CD14-positive monocyte (primary cell): ENCODE results near the gene TMCO4. TPM values are rescaled to one million over a fixed set of nuclear protein-coding genes. Genes with fewer than 3 reads are reported as not detected.

Experiments
- DNase-seq, 3 donors: peaks; one replicate each; pipeline ENCODE4 v3.0.0-alpha.2; 2011 to 2022
- H2AFZ ChIP-seq: 2 replicates; pipeline ENCODE4 v1.6.0; 2012; ENCODE audit warnings: mild to moderate bottlenecking, low read depth, low read length, inconsistent platforms; ENCODE audit not compliant: insufficient read depth, poor library complexity, severe bottlenecking
- H3K27ac ChIP-seq, 2 donors: 1 replicate in 1 of 2; 2 replicates in 1 of 2; pipeline ENCODE4 v1.5.1; 2012 to 2013; ENCODE audit warnings: low read length in 2 of 2, control low read depth in 1 of 2, inconsistent platforms in 1 of 2, low read depth in 1 of 2, mild to moderate bottlenecking in 1 of 2
- H3K27me3 ChIP-seq, 2 donors: one replicate each; pipeline versions ENCODE4 v1.6.0 to v1.6.1; 2011 to 2013; ENCODE audit warnings: low read length in 2 of 2; ENCODE audit not compliant: control insufficient read depth in 2 of 2, insufficient read depth in 2 of 2
- H3K36me3 ChIP-seq, 2 donors: replicated peaks in 1 of 2; 1 replicate in 1 of 2; 2 replicates in 1 of 2; pipeline versions ENCODE4 v1.5.1 to v1.6.1; 2012 to 2013; ENCODE audit warnings: low read length in 2 of 2, control low read depth in 1 of 2, inconsistent platforms in 1 of 2, mild to moderate bottlenecking in 1 of 2; ENCODE audit not compliant: insufficient read depth in 2 of 2, control insufficient read depth in 1 of 2
- H3K4me1 ChIP-seq, 2 donors: 1 replicate in 1 of 2; 2 replicates in 1 of 2; pipeline versions ENCODE4 v1.5.1 to v1.6.1; 2012 to 2013; ENCODE audit warnings: low read length in 2 of 2, control low read depth in 1 of 2, inconsistent platforms in 1 of 2, mild to moderate bottlenecking in 1 of 2, moderate library complexity in 1 of 2; ENCODE audit not compliant: insufficient read depth in 2 of 2, control insufficient read depth in 1 of 2
- H3K4me2 ChIP-seq: replicated peaks from 2 replicates; pipeline ENCODE3; 2012; ENCODE audit warnings: low read length, moderate library complexity, mild to moderate bottlenecking; ENCODE audit not compliant: poor library complexity, severe bottlenecking; ENCODE audit errors: extremely low read depth
- H3K4me3 ChIP-seq, 3 experiments: fragments of 200-600 bp in 1 of 3; sonication (generic) in 1 of 3; replicated peaks in 1 of 3; 1 replicate in 2 of 3; 2 replicates in 1 of 3; pipeline ENCODE4 v1.5.1; 2011 to 2013; ENCODE audit warnings: low read length in 3 of 3, mild to moderate bottlenecking in 3 of 3, control low read depth in 2 of 3, low read depth in 2 of 3, inconsistent platforms in 1 of 3, moderate library complexity in 1 of 3
- H3K79me2 ChIP-seq: 2 replicates; pipeline ENCODE4 v1.6.0; 2012; ENCODE audit warnings: mild to moderate bottlenecking, control low read depth, inconsistent platforms, low read length, moderate library complexity; ENCODE audit not compliant: insufficient read depth
- H3K9ac ChIP-seq: 2 replicates; pipeline ENCODE4 v1.6.0; 2017; ENCODE audit warnings: low read length, mild to moderate bottlenecking; ENCODE audit not compliant: insufficient read depth, poor library complexity, severe bottlenecking
- H3K9me3 ChIP-seq, 2 donors: replicated peaks in 1 of 2; 1 replicate in 1 of 2; 2 replicates in 1 of 2; pipeline versions ENCODE4 v1.5.1 to v1.6.1; 2012 to 2013; ENCODE audit warnings: low read length in 2 of 2, control low read depth in 1 of 2; ENCODE audit not compliant: control insufficient read depth in 1 of 2, insufficient read depth in 1 of 2
- H4K20me1 ChIP-seq: 2 replicates; pipeline ENCODE4 v1.6.0; 2012; ENCODE audit warnings: mild to moderate bottlenecking, low read length, control low read depth, moderate library complexity; ENCODE audit not compliant: insufficient read depth
- H3K27ac Mint-ChIP-seq, 7 donors: one replicate each; pipeline ENCODE4 v1.8.0; 2020; ENCODE audit warnings: mild to moderate bottlenecking in 7 of 7, mixed read lengths in 7 of 7, moderate library complexity in 6 of 7, inconsistent platforms in 2 of 7
- H3K27me3 Mint-ChIP-seq, 3 donors: one replicate each; pipeline ENCODE4 v1.8.0; 2021 to 2022; ENCODE audit warnings: low read depth in 3 of 3, mild to moderate bottlenecking in 3 of 3, mixed read lengths in 3 of 3, moderate library complexity in 3 of 3, inconsistent platforms in 1 of 3
- H3K36me3 Mint-ChIP-seq, 2 donors: one replicate each; pipeline ENCODE4 v1.8.0; 2020; ENCODE audit warnings: mixed read lengths in 2 of 2, inconsistent platforms in 1 of 2, mild to moderate bottlenecking in 1 of 2
- H3K4me1 Mint-ChIP-seq: one replicate; pipeline ENCODE4 v1.8.0; 2020; ENCODE audit warnings: mild to moderate bottlenecking, mixed read lengths
- H3K4me3 Mint-ChIP-seq, 2 donors: one replicate each; pipeline ENCODE4 v1.8.0; 2020; ENCODE audit warnings: mild to moderate bottlenecking in 2 of 2, mixed read lengths in 2 of 2, moderate library complexity in 1 of 2
- H3K9me3 Mint-ChIP-seq, 7 donors: one replicate each; pipeline ENCODE4 v1.8.0; 2020 to 2022; ENCODE audit warnings: mixed read lengths in 7 of 7, mild to moderate bottlenecking in 6 of 7, moderate library complexity in 6 of 7, inconsistent platforms in 2 of 7
- WGBS: methylation state at CpG from one replicate; pipeline ENCODE4 v1.1.5; 2013; ENCODE audit warnings: missing lambda C conversion rate; ENCODE audit not compliant: insufficient coverage; 5-methylcytosine and 5-hydroxymethylcytosine counted together
- intact Hi-C, 2 donors: fragments of 100-400 bp; cut with micrococcal nuclease; formaldehyde crosslinking; loops; one replicate each; pipeline versions ENCODE4 v1.15.0 to v1.15.1; 2023
- polyA plus RNA-seq, 3 donors: library from polyadenylated mRNA; depleted of rRNA in 1 of 3; unstranded in 2 of 3; stranded (reverse) in 1 of 3; fragments of 300-500 nt in 2 of 3; fragments of >200 nt in 1 of 3; fragmentation: Illumina TruSeq in 2 of 3; gene quantifications; 1 replicate in 2 of 3; 2 replicates in 1 of 3; pipeline ENCODE4 v1.2.3, GENCODE V29; 2012 to 2021
- TF ChIP-seq, protein P1 (sequence below): fragments of 200-600 bp; IDR thresholded peaks from one replicate; pipeline ENCODE4 v1.8.0; 2022; ENCODE audit warnings: antibody characterized with exemption, mild to moderate bottlenecking

The TMCO4 gene
- polyA plus RNA-seq, 3 donors, result 6.9 to 10.1 (median 7.9) TPM

DNA sequence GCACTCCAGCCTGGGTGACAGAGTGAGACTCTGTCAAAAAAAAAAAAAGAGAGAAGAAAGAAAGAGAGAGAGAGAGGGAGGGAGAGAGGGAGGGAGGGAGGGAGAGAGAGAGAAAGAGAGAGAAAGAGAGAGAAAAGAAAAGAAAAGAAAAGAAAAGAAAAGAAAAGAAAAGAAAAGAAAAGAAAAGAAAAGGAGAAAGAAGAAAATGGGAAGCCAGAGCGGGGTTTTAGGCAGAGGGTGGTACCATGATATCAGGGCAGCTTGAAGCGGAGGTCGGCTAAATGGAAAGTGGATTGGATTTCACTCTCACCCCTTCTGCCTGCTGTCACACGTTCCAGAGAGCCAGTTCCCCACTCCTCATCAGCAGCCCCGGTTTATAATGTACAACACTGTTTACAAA, 1.9 kb downstream of the TMCO4 start:
- H3K4me3 ChIP-seq, result no peak overlapping the region
- TF ChIP-seq, protein P1, sequence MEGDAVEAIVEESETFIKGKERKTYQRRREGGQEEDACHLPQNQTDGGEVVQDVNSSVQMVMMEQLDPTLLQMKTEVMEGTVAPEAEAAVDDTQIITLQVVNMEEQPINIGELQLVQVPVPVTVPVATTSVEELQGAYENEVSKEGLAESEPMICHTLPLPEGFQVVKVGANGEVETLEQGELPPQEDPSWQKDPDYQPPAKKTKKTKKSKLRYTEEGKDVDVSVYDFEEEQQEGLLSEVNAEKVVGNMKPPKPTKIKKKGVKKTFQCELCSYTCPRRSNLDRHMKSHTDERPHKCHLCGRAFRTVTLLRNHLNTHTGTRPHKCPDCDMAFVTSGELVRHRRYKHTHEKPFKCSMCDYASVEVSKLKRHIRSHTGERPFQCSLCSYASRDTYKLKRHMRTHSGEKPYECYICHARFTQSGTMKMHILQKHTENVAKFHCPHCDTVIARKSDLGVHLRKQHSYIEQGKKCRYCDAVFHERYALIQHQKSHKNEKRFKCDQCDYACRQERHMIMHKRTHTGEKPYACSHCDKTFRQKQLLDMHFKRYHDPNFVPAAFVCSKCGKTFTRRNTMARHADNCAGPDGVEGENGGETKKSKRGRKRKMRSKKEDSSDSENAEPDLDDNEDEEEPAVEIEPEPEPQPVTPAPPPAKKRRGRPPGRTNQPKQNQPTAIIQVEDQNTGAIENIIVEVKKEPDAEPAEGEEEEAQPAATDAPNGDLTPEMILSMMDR, result no peak
- H3K4me1 Mint-ChIP-seq, result peaks cover 44% of the 10 kb centered on the region
- peak overlapping the region in 4 of 7 donors; percentile 3 to 47 (median 37) for H3K27ac Mint-ChIP-seq
- WGBS, result 100% methylated on average over 1 of the region's 5 CpGs
- H3K4me1 ChIP-seq, result peaks cover 16 to 28% of the 10 kb centered on the region in 2 donors
- no peak overlapping the region for H3K4me2 ChIP-seq
- no peak overlapping the region for H3K4me3 Mint-ChIP-seq
- H3K9me3 Mint-ChIP-seq, result peaks cover 0 to 5% (median 2%) of the 10 kb centered on the region in 7 donors
- peaks cover 0 to 2% (median 0%) of the 10 kb centered on the region in 3 donors for H3K27me3 Mint-ChIP-seq
- peaks cover 15 to 16% of the 10 kb centered on the region in 2 donors for H3K36me3 Mint-ChIP-seq
- H3K36me3 ChIP-seq, result peaks cover 0 to 4% of the 10 kb centered on the region in 2 donors
- H2AFZ ChIP-seq, result no peak overlapping the region
- H3K9me3 ChIP-seq, result no peaks in the 10 kb centered on the region
- intact Hi-C loops, result no loop called here
- no peak for DNase-seq
- no peak overlapping the region for H3K27ac ChIP-seq
- no peak overlapping the region for H3K9ac ChIP-seq
- H3K27me3 ChIP-seq, result peaks cover 0 to 3% of the 10 kb centered on the region in 2 donors
- H3K79me2 ChIP-seq, result peaks cover 4% of the 10 kb centered on the region
- H4K20me1 ChIP-seq, result no peaks in the 10 kb centered on the region

DNA sequence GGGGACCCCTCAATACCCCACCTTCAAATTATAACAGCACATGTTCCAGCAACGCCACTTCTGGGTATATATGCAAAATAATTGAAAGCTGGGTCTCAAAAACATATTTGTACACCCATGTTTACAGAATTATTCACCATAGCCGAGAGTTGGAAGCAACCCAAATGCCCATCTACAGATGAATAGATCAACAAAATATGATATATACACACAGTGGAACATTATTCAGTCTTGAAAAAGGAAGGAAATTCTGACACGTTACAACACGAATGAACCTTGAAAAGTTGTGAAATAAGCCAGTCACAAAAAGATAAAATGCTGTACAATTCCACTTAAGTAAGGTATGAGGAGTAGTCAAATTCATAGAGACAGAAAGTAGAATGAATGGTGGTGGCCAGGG, 5.1 kb downstream of the TMCO4 start:
- Mint-ChIP-seq H3K27me3 (no peaks in the 10 kb centered on the region), H3K36me3 (peaks cover 32 to 36% of the 10 kb centered on the region in 2 donors), H3K4me1 (peaks cover 50% of the 10 kb centered on the region), H3K4me3 (no peak overlapping the region), H3K27ac (peak overlapping the region in 2 of 7 donors; percentile 23 to 38), H3K9me3 (peaks cover 0 to 6% (median 3%) of the 10 kb centered on the region in 7 donors)
- Histone ChIP-seq H3K4me3 (no peak overlapping the region), H3K27me3 (no peaks in the 10 kb centered on the region), H3K4me2 (peak overlapping the region; percentile 11), H4K20me1 (no peaks in the 10 kb centered on the region), H3K4me1 (peaks cover 14 to 24% of the 10 kb centered on the region in 2 donors), H3K27ac (peak overlapping the region in 1 of 2 donors; percentile 41), H3K9me3 (no peaks in the 10 kb centered on the region), H3K36me3 (peaks cover 0 to 17% of the 10 kb centered on the region in 2 donors), H2AFZ (no peak overlapping the region), H3K9ac (no peak overlapping the region), H3K79me2 (peaks cover 4% of the 10 kb centered on the region)
- intact Hi-C loops, result no loop called here
- TF ChIP-seq, protein P1, result no peak
- DNase-seq, result peak in 1 of 3 donors; percentile 2
- WGBS, result no CpG with 5 or more reads among the region's 4 CpGs
